Measurements from ENCODE around the gene CATSPERB. TPM values are rescaled to one million over a fixed set of nuclear protein-coding genes. Genes with fewer than 3 reads are reported as not detected.

CATSPERB gene
- total and polyA plus RNA-seq, 3 donors from 2014 or later = 5.0 to 6.4 (median 6.1) TPM

DNA sequence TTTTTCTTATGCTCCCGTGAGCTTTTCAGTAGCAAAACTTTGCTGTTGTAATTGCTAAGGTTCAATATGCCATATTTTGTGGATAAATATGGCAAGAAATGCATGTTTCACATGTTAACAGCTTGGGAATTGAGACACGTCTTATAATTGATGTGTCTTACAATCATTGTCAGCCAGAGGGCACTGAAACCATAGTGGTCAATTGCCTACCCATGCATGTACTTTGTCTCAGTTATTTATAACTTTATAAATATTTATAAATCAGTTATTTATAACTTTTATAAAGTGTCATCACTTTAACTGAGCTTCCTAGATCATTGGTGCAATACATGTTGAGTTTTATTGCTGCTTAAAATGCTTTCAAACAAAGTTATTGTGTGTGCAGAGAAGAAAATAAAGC lies 82.0 kb downstream of the CATSPERB start:
- peak; percentile 37 for DNase-seq
- intact Hi-C loops (cut with DNase I; ENCODE audit: low total_unique reads) = no loop called here
- no peaks in the 10 kb centered on the region for H3K36me3 ChIP-seq (ENCODE audit: low read depth, missing control alignments)
- H3K4me1 ChIP-seq = no peaks in the 10 kb centered on the region
- H3K27ac ChIP-seq = no peak overlapping the region
- WGBS, 2 donors = 21 to 44% methylated on average over 2 of the region's 2 CpGs
- no peak for TF ChIP-seq POLR2A (IDR thresholded peaks at IDR 0.05)
- TF ChIP-seq, protein P1, sequence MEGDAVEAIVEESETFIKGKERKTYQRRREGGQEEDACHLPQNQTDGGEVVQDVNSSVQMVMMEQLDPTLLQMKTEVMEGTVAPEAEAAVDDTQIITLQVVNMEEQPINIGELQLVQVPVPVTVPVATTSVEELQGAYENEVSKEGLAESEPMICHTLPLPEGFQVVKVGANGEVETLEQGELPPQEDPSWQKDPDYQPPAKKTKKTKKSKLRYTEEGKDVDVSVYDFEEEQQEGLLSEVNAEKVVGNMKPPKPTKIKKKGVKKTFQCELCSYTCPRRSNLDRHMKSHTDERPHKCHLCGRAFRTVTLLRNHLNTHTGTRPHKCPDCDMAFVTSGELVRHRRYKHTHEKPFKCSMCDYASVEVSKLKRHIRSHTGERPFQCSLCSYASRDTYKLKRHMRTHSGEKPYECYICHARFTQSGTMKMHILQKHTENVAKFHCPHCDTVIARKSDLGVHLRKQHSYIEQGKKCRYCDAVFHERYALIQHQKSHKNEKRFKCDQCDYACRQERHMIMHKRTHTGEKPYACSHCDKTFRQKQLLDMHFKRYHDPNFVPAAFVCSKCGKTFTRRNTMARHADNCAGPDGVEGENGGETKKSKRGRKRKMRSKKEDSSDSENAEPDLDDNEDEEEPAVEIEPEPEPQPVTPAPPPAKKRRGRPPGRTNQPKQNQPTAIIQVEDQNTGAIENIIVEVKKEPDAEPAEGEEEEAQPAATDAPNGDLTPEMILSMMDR (IDR thresholded peaks at IDR 0.05) = peak; percentile 32 to 68 (median 40)
- no peak overlapping the region for H3K4me3 ChIP-seq
- no peaks in the 10 kb centered on the region for H3K9me3 ChIP-seq
- no peaks in the 10 kb centered on the region for H3K27me3 ChIP-seq

DNA sequence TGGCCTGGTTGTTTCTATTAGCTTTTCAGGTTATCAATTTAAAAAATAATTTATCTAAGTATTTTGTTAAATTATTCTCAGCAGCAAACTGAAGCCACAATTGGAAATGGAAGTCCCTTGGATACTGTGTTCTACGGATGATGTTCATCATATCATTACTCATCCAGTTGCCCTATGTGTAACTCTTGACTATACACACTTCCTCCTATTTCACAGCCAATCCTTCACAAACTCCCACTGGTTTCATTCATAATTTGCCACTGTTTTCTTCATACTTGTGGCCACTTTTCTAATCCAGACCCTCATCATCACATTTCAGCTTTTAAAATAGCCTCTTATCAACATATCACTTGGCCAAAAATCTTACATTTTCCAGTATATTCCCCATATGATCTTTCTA lies 84.0 kb downstream of the CATSPERB start:
- Histone ChIP-seq H3K27me3 (no peaks in the 10 kb centered on the region), H3K4me3 (no peak overlapping the region), H3K27ac (no peak overlapping the region), H3K9me3 (no peaks in the 10 kb centered on the region), H3K4me1 (no peaks in the 10 kb centered on the region), H3K36me3 (ENCODE audit: low read depth, missing control alignments) (no peaks in the 10 kb centered on the region)
- TF ChIP-seq, protein P1 (IDR thresholded peaks at IDR 0.05) = no peak
- TF ChIP-seq POLR2A (IDR thresholded peaks at IDR 0.05) = no peak
- DNase-seq = no peak
- WGBS, 2 donors = 89 to 100% methylated on average over 1 of the region's 1 CpG
- intact Hi-C loops (cut with DNase I; ENCODE audit: low total_unique reads) = no loop called here

DNA sequence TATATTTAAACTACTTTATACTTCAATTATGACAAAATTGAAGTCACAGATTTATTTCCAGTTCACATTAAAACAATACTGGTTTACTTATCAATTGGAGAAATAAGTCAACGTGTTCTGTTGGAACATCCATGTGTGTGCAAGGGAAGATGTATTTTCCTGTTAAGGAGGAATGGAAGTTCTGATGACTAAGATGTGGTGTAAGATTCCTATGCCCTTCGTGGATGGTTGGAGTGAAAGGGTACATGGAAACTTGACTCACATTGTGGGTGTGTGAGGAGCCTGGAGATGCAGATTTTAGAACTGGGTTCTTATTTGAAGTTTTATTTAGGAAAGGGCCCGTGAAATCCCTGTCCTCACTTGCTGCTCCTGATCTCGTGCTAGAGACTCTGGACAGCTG lies 95.3 kb downstream of the CATSPERB start:
- no peaks in the 10 kb centered on the region for H3K9me3 ChIP-seq
- H3K4me3 ChIP-seq = no peak overlapping the region
- no peak for DNase-seq
- no peaks in the 10 kb centered on the region for H3K36me3 ChIP-seq (ENCODE audit: low read depth, missing control alignments)
- TF ChIP-seq, protein P1 (IDR thresholded peaks at IDR 0.05) = no peak
- no peak for TF ChIP-seq POLR2A (IDR thresholded peaks at IDR 0.05)
- H3K27ac ChIP-seq = no peak overlapping the region
- WGBS, 2 donors = 60 to 67% methylated on average over 4 of the region's 4 CpGs
- no peaks in the 10 kb centered on the region for H3K4me1 ChIP-seq
- H3K27me3 ChIP-seq = no peaks in the 10 kb centered on the region
- intact Hi-C loops (cut with DNase I; ENCODE audit: low total_unique reads) = no loop called here

DNA sequence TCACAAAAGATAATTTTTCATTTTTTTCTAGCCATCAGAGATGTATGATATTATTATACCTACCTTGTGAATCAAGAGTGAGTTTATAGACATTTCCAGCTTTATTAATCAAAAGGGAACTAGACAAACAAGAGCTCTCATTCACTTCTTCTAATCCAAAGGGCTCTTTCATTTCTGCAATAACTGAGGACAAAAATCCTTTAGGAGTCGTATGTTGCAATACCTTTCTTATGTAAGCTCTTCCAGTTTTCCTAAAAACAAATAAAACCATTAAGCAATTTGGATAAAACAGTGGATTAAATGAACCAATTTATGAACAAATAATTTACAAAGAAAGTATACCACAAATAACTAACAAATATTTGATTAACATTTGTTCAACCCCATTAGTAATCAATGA lies 107.1 kb downstream of the CATSPERB start:
- Histone ChIP-seq H3K4me1 (no peaks in the 10 kb centered on the region), H3K36me3 (ENCODE audit: low read depth, missing control alignments) (no peaks in the 10 kb centered on the region), H3K27me3 (no peaks in the 10 kb centered on the region), H3K27ac (no peak overlapping the region), H3K9me3 (no peaks in the 10 kb centered on the region), H3K4me3 (no peak overlapping the region)
- TF ChIP-seq, protein P1 (IDR thresholded peaks at IDR 0.05) = no peak
- TF ChIP-seq POLR2A (IDR thresholded peaks at IDR 0.05) = no peak
- intact Hi-C loops (cut with DNase I; ENCODE audit: low total_unique reads) = no loop called here
- no peak for DNase-seq
- 95 to 98% methylated on average over 1 of the region's 1 CpG for WGBS, 2 donors

DNA sequence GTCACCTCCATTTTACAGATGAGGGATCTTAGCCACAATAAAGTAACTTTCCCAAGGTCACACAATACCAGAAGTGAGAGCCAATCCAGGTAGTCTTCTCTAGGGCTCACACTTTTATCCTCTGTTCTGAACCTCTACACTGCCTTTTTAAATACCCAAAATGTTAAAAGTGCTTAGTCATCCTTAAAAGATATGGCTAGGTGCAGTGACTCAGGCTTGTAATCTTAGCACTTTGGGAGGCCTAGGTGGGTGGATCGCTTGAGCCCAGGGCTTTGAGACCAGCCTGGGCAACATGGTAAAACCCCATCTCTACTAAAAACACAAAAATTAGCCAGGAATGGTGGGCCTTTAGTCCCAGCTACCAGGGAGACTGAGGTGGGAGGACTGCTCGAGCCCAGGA lies 117.7 kb downstream of the CATSPERB start:
- TF ChIP-seq, protein P1 (IDR thresholded peaks at IDR 0.05) = no peak
- no peak for TF ChIP-seq POLR2A (IDR thresholded peaks at IDR 0.05)
- H3K4me1 ChIP-seq = peaks cover 5% of the 10 kb centered on the region
- H3K9me3 ChIP-seq = no peaks in the 10 kb centered on the region
- no peak overlapping the region for H3K4me3 ChIP-seq
- no peaks in the 10 kb centered on the region for H3K36me3 ChIP-seq (ENCODE audit: low read depth, missing control alignments)
- no peak overlapping the region for H3K27ac ChIP-seq
- 45 to 70% methylated on average over 2 of the region's 2 CpGs for WGBS, 2 donors
- H3K27me3 ChIP-seq = no peaks in the 10 kb centered on the region
- intact Hi-C loops (cut with DNase I; ENCODE audit: low total_unique reads) = no loop called here
- DNase-seq = no peak
